Subcutaneous adipose tissue (tissue), 4 donors: Measurements from ENCODE around the gene RAD21L1. TPM values are rescaled to one million over a fixed set of nuclear protein-coding genes. Genes with fewer than 3 reads are reported as not detected.

Source experiments
- CTCF ChIP-seq: fragments of 450-650 bp; IDR thresholded peaks from one replicate; pipeline ENCODE4 v1.5.1; 2016; ENCODE audit warnings: low read depth, mild to moderate bottlenecking, control low read depth, antibody characterized with exemption, moderate library complexity
- total RNA-seq, 4 donors: library from RNA; depleted of rRNA; stranded (reverse); fragments of >200 nt; gene quantifications; one replicate each; pipeline ENCODE4 v1.1.0, GENCODE V29; 2016

RAD21L1 gene
- total RNA-seq, 4 donors from 2014 or later = not detected

DNA sequence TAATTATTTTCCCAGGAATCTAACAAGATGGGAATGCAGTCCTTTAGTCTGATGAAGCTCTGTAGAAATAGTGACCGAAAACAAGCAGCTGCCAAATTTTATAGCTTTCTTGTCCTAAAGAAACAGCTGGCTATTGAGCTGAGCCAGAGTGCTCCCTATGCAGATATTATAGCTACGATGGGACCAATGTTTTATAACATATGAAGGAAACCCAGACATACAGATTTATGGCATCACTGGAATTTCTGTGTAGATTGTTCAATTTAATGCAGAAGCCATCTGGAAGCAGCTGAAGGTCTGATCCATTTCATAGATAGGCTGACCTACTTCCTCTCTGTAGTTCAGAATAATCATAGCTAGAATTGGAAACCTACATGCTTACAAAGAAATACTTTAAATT, 28.4 kb downstream of the RAD21L1 start:
- TF ChIP-seq CTCF = no peak

DNA sequence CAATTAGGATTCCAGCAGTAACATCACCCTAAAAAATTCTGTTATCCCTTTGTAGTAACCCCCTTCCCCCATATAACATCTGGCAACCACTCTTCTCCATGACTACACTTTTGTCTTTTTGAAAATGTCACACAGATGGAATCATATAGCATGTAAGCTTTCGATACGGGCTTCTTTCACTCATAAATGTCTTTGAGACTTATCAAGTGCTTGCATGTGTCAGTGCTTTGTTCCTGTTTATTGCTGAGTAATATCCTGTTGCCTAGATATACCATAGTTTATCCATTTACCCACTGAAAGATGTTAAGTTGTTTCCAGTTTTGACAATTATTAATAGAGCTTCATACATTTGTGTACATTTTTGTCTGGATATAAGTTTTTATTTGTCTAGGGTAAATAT, 29.8 kb downstream of the RAD21L1 start:
- no peak for TF ChIP-seq CTCF

- TF ChIP-seq CTCF = no peak
These were observed 38.0 kb downstream of the RAD21L1 start for GRCh38 chr20:1263853-1264252.

DNA sequence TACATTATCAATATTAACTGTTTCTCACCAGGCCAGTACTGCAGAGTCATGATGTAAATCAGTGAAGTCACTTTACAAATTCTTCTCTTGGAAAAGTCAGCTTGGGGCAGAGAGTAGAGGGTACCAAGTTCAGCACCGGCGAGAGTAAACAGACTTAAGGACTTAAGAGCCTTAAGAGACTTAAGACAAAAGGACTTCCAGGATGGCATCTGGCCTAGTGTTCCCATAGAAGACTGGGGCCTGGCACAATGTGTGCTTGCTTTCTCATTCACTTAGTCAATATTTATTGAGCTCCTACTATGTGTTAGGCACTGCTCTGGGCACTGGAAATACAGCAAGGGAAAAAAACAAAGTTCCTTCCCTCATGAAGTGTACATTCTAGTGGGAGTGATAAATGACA, 38.9 kb downstream of the RAD21L1 start:
- TF ChIP-seq CTCF = no peak

DNA sequence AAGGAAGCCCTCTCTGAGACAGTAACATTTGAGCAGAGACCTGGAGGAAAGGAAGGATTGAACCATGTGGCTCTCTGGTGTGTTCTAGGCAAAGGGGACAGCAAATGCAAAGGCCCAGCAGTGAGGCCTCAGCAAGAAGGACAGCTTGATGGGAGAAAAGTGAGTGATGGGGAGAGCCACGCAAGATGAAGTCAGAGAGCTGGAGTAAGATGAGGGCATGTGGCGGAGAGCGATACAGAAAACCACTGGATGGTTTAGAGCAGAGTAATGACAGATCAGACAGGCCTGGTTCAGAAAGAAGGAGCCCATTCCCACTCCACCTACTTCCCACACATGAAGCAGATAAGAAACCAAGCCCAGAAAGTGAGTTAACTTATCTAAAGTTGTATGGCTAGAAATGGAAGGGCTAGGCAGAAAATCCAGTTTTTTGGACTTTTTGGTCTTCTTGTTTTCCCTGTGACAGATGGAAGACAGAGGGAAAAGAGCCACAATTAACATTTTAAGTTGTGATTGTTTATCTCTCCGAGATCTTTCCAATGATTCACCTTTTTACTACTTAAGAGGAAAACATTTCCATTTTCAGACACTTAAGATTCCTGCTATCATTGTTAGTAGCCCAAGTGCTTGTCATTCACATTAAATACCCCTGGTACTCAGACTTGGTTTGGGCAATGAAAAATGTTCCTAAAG, 39.5 kb downstream of the RAD21L1 start:
- no peak for TF ChIP-seq CTCF

DNA sequence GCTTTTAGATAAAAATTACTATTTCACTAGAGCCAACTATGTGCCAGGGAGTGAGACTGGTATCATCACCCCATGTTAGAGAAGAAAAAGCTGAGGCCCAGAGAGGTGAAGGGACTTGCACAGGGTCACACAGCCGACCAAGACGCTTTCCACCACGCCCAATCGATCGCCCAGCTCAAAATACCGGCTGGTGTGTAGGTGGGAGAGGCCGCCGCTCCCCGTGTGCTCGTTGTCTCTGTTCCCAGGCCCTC, 40.0 kb downstream of the RAD21L1 start:
- TF ChIP-seq CTCF = no peak

GRCh38 chr20:1266167-1266973, 40.5 kb downstream of the RAD21L1 start, which contains the start of gene SNPH:
TSS of gene SNPH (plus strand) at chr20:1266294. CDS start at chr20:1296240, 29,946 bp downstream.
- TF ChIP-seq CTCF = no peak
